NCI-H774 (cell line): ENCODE data around the gene SLC1A7.

Source experiments
- DNase-seq: peaks from one replicate; lab custom pipeline; 2025; lab: John Stamatoyannopoulos, UW

SLC1A7 gene

DNA sequence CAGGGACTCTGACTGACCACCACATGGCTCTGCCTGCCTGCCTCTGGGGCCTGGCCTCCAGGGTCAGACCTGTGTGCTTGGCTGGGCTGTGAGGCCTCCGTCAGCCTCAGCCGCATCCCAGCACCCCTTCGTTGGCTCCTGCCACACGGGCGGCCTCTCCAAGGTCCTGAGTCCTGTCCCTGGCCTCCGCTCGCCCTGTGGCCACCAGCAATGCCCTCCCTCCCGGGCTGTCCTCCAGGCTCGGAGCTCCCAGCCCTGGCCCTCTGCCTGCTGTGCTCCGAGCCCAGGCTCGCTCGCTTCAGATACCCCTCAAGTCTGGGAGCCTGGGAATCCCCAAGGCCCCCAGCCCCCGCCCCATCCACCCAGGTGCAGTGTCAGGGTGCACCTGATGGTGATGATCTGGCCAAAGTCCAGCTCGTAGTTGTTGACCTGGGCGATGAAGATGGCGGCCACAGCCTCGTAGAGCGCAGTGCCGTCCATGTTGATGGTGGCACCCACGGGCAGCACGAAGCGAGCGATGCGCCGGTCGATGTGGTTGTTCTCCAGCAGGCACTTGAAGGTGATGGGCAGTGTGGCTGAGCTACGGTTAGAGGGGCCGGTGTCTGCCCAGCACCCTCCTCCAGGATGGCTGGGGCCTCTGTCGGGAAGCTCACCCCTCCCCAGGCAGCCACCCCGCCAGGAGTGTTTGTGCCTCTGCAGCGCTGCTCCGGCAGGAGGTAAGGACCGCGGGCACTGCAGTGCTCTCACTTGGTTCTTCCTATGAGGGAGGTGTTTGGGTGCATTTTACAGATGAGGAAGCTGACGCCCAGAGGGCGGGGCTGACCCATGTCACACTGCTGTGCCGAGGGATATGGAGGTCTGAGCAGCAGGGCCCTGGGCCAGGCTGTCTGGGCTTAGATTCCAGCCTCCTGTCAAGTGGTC, 52.0 kb downstream of the SLC1A7 start:
- no peak for DNase-seq

DNA sequence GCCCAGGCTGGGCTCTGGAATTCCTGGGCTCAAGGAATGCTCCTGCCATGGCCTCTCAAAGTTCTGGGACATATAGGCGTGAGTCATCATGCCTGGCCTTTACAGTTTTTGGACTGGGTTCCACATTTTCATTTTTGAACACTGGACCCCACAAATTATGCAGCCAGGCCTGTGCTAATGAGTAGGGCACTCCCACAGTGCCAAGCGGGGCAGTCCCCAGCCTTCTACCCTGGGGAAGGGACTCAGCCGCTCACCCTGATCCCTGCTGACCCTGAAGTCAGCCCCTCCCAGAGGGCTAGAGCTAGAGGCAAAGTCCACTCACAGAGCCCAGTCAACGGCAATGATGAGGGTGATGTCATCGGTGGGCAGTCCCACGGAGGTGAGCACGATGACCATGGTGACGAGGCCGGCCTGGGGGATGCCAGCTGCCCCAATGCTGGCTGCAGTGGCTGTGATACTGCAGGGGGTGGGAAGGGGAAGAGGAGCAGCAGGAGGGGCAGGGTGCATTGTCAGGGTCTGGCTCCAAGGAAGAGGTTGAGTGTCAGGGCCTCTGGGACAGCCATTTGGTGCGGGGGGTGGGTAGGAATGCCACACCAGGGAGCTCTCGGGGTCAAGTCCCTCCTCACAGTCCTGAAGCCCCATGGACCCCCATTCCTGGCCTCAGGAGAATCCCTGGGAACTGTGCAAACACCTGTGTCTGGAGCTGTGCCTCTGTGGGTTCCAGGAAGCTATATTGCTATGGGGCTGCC, 52.8 kb downstream of the SLC1A7 start:
- no peak for DNase-seq

DNA sequence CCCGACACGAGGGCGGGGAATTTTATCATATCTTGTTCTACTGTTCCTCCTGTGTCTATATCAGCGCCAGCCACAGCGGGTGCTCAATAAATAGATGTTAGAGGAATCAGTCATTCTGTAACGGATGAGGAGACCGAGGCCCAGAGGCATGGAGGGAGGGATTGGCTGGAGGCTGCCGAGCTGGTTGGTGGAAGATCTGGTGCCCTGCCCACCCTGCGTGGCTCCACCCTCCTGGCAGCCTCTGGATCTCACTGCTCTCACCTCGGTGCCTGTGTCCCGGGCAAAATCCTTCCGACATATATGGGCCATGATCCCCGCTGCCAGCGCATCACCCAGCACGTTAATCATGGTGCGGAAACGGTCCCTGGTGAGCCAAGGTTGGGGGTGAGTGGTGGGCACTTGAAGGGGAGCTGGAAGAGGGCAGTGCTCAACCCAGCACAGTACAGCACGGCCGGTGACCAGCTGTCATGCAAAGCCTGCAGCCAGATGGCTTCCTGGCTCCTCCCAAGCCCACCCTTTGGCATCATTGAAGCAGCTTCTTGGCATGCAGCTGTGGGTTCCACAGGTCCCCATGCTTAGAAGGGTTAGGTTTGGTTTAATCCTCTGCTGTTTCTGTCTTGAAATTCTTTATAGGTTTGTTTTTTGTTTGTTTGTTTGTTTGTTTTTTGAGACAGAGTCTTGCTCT, 53.7 kb downstream of the SLC1A7 start:
- no peak for DNase-seq

DNA sequence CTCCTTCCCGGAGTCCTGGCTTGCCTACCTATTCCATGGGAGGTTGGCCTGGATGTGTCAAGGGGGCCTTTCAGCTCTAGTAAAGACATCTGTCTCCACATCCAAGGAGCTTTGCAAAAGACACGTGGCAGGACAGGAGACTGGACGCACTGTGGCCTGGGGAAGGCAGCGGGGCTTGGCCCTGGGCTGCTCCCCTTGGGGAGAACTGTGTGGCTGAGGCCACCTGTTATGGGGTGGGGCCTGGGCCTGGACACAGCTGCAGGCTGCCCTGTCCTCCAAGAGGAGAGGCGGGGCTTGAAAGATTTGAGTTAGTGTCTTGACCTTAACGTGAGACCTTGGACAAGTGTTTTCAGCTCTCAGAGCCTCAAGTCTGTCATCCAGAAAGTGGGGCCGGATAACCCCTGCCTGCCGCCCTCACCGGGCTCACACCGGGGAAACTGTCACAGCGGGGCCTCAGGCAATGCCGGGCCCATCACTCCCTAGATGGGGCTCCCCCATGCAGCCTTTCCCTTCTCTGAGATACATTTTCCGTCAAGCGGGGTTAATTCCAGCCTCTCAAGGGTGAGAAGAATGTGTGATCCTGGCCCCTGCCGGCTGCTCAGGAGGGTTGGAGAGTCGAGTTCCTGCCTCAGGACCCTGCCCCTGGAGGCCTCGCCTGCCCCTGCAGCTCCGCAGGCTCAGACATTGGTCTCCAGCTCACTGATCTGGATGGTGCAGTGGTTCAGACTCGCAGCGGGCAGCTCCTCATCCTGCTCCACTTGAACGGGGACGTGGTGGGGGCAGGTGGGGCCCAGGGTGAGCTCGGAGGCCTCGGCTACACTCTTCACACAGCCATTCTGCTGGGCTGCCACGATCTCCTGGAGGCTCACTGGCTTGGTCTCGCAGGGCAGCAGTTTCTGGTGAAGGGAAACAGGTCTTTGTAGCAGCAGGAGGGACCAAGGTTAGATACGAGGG, 54.8 kb downstream of the SLC1A7 start:
- DNase-seq: no peak

DNA sequence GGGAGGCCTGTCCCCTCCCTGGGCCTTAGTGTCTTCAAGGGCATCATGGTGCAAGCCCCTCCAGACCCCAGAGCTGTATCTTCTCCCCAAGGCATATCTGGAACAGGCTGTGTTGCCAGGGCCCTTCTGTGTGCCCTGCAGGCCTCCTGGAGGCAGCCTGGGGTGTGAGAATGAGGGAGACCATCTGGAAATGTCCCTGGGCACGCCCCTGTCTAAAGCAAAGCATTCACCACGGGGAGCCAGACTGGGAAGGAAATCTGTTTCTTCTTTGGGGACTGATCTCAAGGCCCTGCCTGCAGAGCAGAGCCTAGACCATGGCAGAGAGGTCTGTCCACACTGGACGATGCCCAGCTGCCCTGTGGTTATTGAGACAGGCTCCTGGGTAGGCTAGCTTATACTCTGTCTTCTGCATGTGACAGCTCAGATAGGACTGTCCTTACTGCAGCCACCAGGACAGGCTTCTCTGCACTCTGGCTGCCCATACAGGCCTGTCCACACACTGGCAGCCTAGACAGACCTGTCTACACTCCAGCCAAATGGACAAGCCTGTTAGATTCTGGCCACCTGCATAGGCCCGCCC, 55.9 kb downstream of the SLC1A7 start:
- no peak for DNase-seq

DNA sequence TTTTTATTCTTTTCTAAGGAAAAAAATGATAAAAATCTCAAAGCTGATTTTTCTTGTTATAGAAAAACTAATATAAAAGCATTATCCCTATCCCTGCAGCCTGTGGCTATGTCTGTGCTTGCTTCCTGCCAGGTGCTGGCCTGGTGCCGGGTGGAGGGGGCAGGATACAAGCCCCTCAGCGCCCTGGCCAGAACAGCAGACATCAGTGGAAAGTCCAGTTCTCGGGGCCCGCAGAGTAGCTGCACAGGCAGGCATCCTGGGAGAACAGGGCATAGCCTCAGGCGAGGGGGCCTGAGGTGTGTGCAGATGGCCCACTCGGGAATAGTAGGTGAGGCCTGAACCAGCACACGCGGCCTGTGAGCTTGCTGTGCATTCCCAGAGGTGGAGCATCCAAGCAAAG, 57.0 kb downstream of the SLC1A7 start:
- no peak for DNase-seq

DNA sequence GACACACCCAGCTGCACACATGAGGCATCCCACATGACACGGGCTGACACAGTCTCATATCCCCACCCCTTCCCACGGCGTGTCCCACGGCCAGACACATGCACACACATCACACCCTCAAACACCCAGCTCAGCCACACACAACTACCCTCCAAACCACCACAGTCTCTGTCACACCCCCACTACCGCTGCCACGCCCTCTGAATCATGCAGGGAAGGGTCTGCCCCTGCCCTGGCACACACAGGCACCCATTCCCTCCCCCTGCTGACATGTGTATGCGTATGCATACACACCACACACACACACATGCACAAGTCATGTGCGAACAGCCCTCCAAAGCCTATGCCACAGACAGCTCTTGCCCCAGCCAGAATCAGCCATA, 57.9 kb downstream of the SLC1A7 start:
- DNase-seq: no peak

DNA sequence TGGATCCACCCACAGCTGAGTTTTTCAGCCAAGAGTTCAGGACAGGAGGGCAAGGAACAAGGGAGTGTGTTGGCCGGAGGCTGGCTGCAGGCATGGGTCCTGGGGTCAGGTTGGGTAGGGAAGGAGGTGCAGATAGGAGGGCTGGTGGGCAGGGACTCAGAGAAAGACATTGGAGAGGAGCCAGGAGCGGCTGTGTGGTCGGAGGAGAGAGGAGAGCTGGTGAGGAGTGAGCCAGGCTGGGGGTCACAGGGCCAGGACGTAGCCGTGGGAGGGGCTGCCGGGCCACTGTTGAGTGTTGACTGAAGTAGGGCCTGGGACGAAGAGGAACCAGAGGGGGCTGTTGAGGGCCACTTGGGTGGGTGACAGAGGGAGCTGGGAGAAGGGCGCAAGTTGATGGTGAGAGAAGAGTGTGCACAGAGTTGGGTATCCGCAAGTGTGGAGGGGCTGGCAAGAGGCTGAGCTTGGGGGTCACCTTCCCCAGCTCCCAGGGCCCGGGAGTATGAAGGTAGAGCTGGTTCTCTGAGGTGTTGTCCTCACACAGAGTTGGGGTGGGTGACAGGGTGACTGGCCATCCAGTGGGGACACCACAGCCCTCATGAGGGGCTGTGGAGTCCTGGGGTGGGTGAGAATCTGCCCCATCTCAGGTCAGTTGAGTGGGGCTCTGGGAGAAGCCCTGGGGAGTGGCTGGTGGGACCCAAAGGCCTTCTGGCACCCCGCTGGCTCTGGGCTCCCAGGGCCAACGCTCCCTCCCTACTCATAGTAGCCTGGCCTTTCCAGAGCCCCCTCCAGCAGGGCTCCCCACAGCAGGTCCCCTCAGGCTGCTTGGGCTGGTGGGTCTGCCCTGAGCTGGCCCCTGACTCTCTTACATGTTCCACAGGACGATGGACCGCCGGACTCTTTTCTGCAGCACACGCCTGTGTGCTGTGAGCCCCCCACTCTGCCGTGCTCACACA, 58.5 kb downstream of the SLC1A7 start:
- DNase-seq: no peak

DNA sequence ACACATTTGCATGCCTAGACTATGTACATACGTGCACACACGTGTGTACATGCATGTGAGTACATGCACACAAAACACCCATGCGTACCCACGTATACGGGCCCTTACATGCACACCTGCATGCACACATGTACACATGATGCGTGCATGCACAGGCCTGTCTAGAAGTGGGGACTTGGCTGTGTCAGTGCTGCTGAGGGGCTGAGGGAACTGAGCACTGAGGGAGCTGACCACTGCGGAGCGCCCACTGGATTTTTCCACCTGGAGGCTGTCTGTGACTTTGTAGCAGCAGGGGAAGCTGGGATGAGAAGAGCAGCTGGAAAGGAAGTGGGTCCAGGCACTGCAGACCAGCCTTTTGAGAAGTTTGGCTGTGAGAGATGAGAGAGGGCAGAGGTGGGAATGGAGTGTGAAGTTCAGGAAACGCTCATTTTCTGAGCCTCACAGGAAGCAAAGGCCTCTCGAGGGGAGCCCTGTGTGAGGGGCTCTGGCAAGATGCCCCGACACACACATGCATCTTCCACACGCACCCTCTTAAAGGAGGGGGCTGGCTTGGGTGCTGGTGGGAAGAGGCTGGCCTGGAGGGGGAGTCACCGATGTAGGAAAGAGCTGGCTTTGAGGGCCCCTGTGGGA, 59.5 kb downstream of the SLC1A7 start:
- no peak for DNase-seq

DNA sequence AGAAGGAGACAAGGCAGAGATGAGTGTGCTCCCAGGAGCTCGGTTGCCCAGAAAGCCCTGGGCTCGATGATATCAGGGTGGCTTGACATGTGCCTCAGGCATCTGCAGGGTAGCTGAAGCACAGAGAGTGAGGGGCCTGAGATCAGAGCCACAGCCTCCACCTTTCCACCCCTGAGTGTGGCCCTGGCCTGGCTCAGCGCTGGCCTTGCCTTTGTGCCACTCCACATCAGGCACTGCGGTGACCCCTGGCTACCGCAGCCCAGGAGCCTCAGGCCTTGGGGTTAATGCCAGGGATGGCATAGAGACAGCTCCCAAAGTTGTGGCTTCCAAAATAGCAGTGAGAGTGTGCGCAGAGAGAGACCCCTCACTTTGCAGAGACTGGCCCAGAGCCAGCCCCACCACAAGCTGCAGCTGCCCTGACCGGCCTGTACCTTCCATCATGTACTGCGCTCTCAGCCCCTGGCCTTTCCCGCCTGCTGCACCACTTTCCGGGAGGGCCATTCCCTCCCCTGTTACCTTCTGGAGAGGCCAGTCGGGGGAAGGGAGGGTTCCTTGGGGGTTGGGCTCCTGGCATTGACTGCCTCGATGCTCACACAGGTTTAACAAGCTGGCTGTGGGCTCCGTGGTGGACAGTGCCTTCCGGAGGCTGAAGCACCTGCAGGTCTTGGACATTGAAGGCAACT, 60.9 kb downstream of the SLC1A7 start:
- no peak for DNase-seq

DNA sequence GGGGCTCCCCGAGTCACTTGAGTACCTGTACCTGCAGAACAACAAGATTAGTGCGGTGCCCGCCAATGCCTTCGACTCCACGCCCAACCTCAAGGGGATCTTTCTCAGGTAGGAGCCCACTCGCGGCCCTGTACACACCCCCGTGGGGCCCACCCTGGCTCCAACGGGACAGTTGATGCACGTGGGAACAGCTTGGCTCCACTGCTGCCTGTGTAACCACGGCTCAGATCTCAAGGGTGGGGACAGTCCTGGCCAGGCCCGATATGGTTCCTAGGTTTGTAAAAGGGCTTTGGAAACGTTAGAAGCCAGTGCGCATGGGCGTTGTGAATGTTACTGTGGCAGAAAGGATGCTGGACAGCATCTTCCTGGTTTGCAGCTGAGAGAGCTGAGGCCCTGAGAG, 61.7 kb downstream of the SLC1A7 start:
- no peak for DNase-seq

DNA sequence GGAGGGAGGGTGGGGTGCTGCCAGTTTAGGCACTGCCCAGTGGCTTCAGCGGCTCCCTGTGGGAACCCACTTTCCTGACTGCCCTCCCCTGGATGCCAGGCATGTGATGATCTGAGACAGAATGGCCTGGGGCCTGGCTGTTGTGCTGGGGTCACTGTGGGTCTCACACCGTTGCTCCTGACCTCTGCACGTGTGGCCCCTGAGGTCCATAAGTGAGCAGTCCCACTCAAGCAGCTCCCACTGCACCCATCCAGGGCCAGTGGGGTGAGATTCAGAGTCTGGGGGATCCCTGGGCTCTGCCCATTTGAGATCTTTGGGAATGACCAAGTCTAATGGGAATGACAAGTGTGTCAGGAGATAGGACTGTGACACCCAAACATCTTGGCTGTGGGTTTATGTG, 62.4 kb downstream of the SLC1A7 start:
- no peak for DNase-seq

DNA sequence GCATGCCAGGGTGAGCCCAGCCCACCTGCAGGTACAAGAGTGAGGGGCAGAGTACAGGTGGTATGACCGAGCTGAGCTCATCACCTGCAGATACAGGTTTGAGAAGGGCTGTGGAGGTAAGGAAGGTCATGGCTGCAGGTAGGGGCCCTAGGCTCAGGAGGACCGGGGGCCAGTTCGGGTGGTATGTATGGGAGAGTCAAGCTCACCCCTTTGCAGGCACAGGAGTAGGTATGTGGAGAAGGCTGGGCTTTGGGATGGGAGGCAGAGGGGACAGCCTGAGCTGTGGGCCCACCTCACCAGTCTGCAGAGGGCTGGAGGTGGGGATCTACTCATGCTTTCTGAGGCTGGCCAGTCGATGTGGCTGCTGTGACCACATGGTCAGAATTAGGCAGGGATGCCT, 63.2 kb downstream of the SLC1A7 start:
- DNase-seq: no peak

DNA sequence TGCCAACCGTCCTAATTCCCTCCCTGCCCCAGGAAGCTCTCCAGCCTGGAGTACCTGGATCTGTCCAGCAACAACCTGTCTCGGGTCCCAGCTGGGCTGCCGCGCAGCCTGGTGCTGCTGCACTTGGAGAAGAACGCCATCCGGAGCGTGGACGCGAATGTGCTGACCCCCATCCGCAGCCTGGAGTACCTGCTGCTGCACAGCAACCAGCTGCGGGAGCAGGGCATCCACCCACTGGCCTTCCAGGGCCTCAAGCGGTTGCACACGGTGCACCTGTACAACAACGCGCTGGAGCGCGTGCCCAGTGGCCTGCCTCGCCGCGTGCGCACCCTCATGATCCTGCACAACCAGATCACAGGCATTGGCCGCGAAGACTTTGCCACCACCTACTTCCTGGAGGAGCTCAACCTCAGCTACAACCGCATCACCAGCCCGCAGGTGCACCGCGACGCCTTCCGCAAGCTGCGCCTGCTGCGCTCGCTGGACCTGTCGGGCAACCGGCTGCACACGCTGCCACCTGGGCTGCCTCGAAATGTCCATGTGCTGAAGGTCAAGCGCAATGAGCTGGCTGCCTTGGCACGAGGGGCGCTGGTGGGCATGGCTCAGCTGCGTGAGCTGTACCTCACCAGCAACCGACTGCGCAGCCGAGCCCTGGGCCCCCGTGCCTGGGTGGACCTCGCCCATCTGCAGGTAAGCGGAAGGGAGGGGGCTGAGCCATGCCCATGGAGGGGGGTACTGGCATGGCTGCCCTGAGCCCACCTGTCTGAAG, 63.9 kb downstream of the SLC1A7 start:
- no peak for DNase-seq

DNA sequence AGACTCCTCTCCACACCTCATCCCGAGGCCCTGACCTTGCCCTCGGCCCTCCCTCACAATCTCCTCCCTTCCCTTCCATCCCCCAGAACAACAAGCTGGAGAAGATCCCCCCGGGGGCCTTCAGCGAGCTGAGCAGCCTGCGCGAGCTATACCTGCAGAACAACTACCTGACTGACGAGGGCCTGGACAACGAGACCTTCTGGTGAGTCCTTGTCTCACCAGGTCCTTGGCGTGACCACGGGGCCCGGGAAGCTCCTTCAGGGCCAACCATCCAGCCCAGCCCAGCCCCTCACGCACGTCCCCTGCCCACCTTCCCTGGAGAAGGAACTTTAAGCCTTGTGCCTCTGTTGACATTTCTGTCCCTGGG, 64.9 kb downstream of the SLC1A7 start:
- DNase-seq: no peak

DNA sequence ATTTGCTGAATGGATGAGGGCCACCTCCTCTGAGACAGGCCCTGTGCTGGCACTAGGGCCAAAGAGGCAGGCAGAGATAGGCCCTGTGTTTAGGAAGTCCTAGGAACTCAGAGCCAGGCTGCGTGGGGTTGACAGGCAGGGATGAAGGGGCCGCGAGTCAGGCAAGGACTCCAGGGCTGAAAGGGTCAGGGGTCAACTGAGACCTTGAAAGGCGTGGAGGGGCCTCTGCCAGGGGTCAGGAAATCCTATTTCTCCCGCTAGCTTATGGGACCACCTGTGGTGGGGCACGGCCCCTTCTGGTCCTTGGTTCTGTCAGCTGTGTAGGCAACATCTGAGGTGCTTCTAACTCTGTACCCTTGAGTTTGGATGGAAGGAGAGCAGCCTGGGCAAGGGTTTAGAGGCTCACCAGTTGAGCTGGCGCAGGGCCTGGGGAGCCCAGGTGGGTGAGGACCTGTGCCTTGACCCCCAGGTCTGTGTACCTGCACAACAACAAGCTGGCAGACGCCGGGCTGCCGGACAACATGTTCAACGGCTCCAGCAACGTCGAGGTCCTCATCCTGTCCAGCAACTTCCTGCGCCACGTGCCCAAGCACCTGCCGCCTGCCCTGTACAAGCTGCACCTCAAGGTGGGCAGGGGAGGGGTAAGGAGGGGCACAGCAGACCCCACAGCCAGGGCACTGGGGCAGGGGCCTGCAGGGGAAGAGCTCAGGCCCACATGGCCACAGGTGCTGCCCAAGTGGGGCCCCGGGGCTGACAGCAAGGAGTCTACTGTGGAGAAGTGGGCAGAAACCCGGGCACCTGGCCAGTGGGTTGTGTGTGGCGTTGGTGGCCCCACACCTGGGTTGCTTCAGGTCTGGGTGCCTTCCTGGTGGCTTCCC, 65.5 kb downstream of the SLC1A7 start:
- no peak for DNase-seq

DNA sequence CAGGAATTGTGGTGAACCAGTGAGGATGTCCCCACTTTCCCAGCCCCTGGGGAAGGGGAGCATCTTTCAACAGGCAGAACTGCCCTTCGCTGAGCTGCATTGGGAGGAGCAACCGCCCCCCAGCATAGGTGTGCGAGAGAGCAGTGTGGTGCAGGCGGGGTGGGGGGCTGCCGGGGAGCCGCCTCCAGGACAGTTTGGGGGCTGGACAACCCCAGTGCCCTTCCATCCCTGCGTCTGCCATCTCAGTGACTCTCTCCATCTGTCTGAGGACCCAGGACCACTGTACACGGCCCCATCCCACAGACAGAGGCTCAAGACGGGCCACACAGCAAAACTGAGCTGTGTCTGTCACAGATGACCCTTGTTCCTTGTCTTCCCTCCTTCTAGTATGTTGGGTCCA, 66.3 kb downstream of the SLC1A7 start:
- DNase-seq: no peak
